HCT116 (cell line): ENCODE measurements around the gene LCP1. TPM values are rescaled to one million over a fixed set of nuclear protein-coding genes. Genes with fewer than 3 reads are reported as not detected.

Experiments
- ATAC-seq: fragments of 200-7000 bp; cut with Tn5 transposase; 2 replicates; pipeline ENCODE4 v1.9.1; 2020; ENCODE audit warnings: mild to moderate bottlenecking, moderate library complexity
- BruUV-seq: library from RNA; stranded (reverse); fragments of 400-500 nt; replicated peaks from 2 replicates; lab custom pipeline; 2021; lab: Mats Ljungman, UMichigan
- CTCF ChIA-PET: fragments of 300-600 bp; sonication (Branson Sonifier 250); formaldehyde crosslinking; loops from one replicate; lab custom pipeline; 2021; ENCODE audit warnings: antibody characterized with exemption; lab: Charles Lee
- POLR2A ChIA-PET: fragments of 300-600, 350-600 bp; sonication (Branson Sonifier 250); formaldehyde crosslinking; loops from one replicate; lab custom pipeline; 2021; ENCODE audit warnings: antibody characterized with exemption; lab: Charles Lee
- RAD21 ChIA-PET, 2 experiments: fragments of 300-600 bp; sonication (Branson Sonifier 250); formaldehyde crosslinking; loops; one replicate each; lab custom pipeline; 2023; ENCODE audit warnings: low total read pairs in 2 of 2; ENCODE audit not compliant: uncharacterized antibody in 2 of 2, unreplicated experiment in 2 of 2, low non-redundant PET in 1 of 2; lab: Charles Lee
- DNase-seq: peaks from one replicate; pipeline ENCODE4 v3.0.0-alpha.2; 2010; ENCODE audit warnings: low read depth, low spot score
- H2AFZ ChIP-seq: fragments of 200-600 bp; shearing (Covaris generic), sonication (generic); 2 replicates; pipeline ENCODE4 v1.6.1; 2017; ENCODE audit warnings: low read depth, mixed run types, mixed read lengths, antibody characterized with exemption, low read length; ENCODE audit not compliant: poor library complexity, severe bottlenecking
- H3K27ac ChIP-seq: 2 replicates; pipeline ENCODE4 v1.5.1; 2012; ENCODE audit warnings: low read depth, low read length
- H3K27me3 ChIP-seq: fragments of 200-600 bp; sonication (generic); 2 replicates; pipeline ENCODE4 v1.6.1; 2016; ENCODE audit warnings: mixed run types, low read length, mixed read lengths; ENCODE audit not compliant: insufficient read depth
- H3K36me3 ChIP-seq, 2 experiments: fragments of 200-500 bp in 1 of 2; fragments of 200-600 bp in 1 of 2; sonication (Bioruptor generic) in 1 of 2; sonication (generic) in 1 of 2; 2 replicates each; pipeline versions ENCODE4 v1.5.1 to v1.6.1; 2014 to 2016; ENCODE audit warnings: low read length in 2 of 2, inconsistent platforms in 1 of 2, mixed read lengths in 1 of 2, mixed run types in 1 of 2; ENCODE audit not compliant: insufficient read depth in 2 of 2, control insufficient read depth in 1 of 2
- H3K4me1 ChIP-seq, 2 experiments: fragments of 200-600 bp in 1 of 2; sonication (generic) in 1 of 2; 2 replicates each; pipeline versions ENCODE4 v1.5.1 to v1.6.1; 2012 to 2017; ENCODE audit warnings: low read length in 2 of 2, inconsistent platforms in 1 of 2, mild to moderate bottlenecking in 1 of 2, mixed read lengths in 1 of 2, mixed run types in 1 of 2, moderate library complexity in 1 of 2; ENCODE audit not compliant: insufficient read depth in 2 of 2, control insufficient read depth in 1 of 2
- H3K4me2 ChIP-seq: fragments of 200-600 bp; sonication (generic); 2 replicates; pipeline ENCODE4 v1.6.1; 2017; ENCODE audit warnings: mixed run types, low read length, mixed read lengths
- H3K4me3 ChIP-seq, 2 experiments: fragments of 200-600 bp in 1 of 2; sonication (generic) in 1 of 2; replicated peaks in 1 of 2; 2 replicates each; pipeline ENCODE4 v1.5.1; 2011 to 2016; ENCODE audit warnings: low read length in 2 of 2, control low read depth in 1 of 2, low read depth in 1 of 2, mild to moderate bottlenecking in 1 of 2, mixed read lengths in 1 of 2, mixed run types in 1 of 2
- H3K79me2 ChIP-seq: fragments of 200-600 bp; sonication (generic); 2 replicates; pipeline ENCODE4 v1.6.1; 2017; ENCODE audit warnings: mild to moderate bottlenecking, mixed run types, low read length, moderate library complexity, mixed read lengths; ENCODE audit not compliant: insufficient read depth
- H3K9ac ChIP-seq: fragments of 200-600 bp; sonication (generic); 2 replicates; pipeline ENCODE4 v1.6.1; 2016; ENCODE audit warnings: low read length, mixed read lengths
- H3K9me2 ChIP-seq: fragments of 200-600 bp; sonication (generic), shearing (Covaris generic); 2 replicates; pipeline ENCODE4 v1.6.1; 2017; ENCODE audit warnings: mixed run types, mild to moderate bottlenecking, moderate library complexity; ENCODE audit not compliant: insufficient read depth
- H3K9me3 ChIP-seq, 2 experiments: fragments of 200-500 bp in 1 of 2; fragments of 200-600 bp in 1 of 2; sonication (Bioruptor generic) in 1 of 2; sonication (generic) in 1 of 2; 2 replicates each; pipeline ENCODE4 v1.6.1; 2014 to 2017; ENCODE audit warnings: low read length in 2 of 2, mixed read lengths in 2 of 2, inconsistent platforms in 1 of 2, low read depth in 1 of 2, mild to moderate bottlenecking in 1 of 2, mixed run types in 1 of 2, moderate library complexity in 1 of 2; ENCODE audit not compliant: control insufficient read depth in 1 of 2, insufficient read depth in 1 of 2
- H4K20me1 ChIP-seq: fragments of 200-600 bp; sonication (generic), shearing (Covaris generic); 2 replicates; pipeline ENCODE4 v1.6.1; 2017; ENCODE audit warnings: mixed run types, mild to moderate bottlenecking, moderate library complexity; ENCODE audit not compliant: insufficient read depth
- CBX3 ChIP-seq: IDR thresholded peaks from 2 replicates; pipeline ENCODE4 v1.6.1; 2012; ENCODE audit warnings: low read depth
- CEBPB ChIP-seq: IDR thresholded peaks from 2 replicates; pipeline ENCODE4 v1.6.1; 2012; ENCODE audit warnings: low read depth
- CTCF ChIP-seq, 3 experiments: fragments of 200-600 bp in 1 of 3; sonication (generic) in 1 of 3; IDR thresholded peaks in 2 of 3; conservative IDR thresholded peaks in 1 of 3; 2 replicates each; pipeline ENCODE4 v1.5.1; 2012 to 2017; ENCODE audit warnings: low read depth in 2 of 3, low read length in 2 of 3, antibody characterized with exemption in 1 of 3, borderline replicate concordance in 1 of 3, control low read depth in 1 of 3, mild to moderate bottlenecking in 1 of 3, mixed read lengths in 1 of 3, mixed run types in 1 of 3, moderate library complexity in 1 of 3; ENCODE audit not compliant: insufficient read depth in 1 of 3
- FOSL1 ChIP-seq: IDR thresholded peaks from 2 replicates; pipeline ENCODE4 v1.6.1; 2012; ENCODE audit warnings: low read depth
- JUND ChIP-seq: IDR thresholded peaks from 2 replicates; pipeline ENCODE4 v1.6.1; 2012
- POLR2A ChIP-seq: IDR thresholded peaks from 2 replicates; pipeline ENCODE4 v1.7.0; 2011; ENCODE audit warnings: borderline replicate concordance; ENCODE audit not compliant: insufficient read depth, insufficient read length; ENCODE audit errors: extremely low read depth
- POLR2AphosphoS5 ChIP-seq: IDR thresholded peaks from 2 replicates; pipeline ENCODE4 v1.6.1; 2011; ENCODE audit warnings: mild to moderate bottlenecking, low read depth, low read length, moderate library complexity
- RAD21 ChIP-seq: IDR thresholded peaks from 2 replicates; pipeline ENCODE4 v1.6.1; 2012; ENCODE audit warnings: low read depth, mild to moderate bottlenecking
- SIN3A ChIP-seq: IDR thresholded peaks from 2 replicates; pipeline ENCODE4 v1.6.1; 2012; ENCODE audit warnings: low read depth
- SP1 ChIP-seq: IDR thresholded peaks from 2 replicates; pipeline ENCODE4 v1.6.1; 2012; ENCODE audit warnings: low read depth
- SRF ChIP-seq: IDR thresholded peaks from 2 replicates; pipeline ENCODE4 v1.6.1; 2012; ENCODE audit warnings: low read depth
- TCF7L2 ChIP-seq: IDR thresholded peaks from 2 replicates; pipeline ENCODE4 v1.7.0; 2011; ENCODE audit warnings: borderline replicate concordance, inconsistent platforms; ENCODE audit not compliant: insufficient read depth, insufficient read length; ENCODE audit errors: extremely low read depth
- YY1 ChIP-seq: IDR thresholded peaks from 2 replicates; pipeline ENCODE4 v1.6.1; 2011; ENCODE audit warnings: low read length, low read depth, moderate library complexity, mild to moderate bottlenecking; ENCODE audit not compliant: insufficient replicate concordance; ENCODE audit errors: extremely low read depth
- ZFX ChIP-seq: fragments of 450-650 bp; IDR thresholded peaks from 2 replicates; pipeline ENCODE4 v1.6.1; 2017
- ZNF274 ChIP-seq: fragments of 200-500 bp; sonication (Bioruptor generic); IDR thresholded peaks from 2 replicates; pipeline ENCODE4 v1.6.1; 2014; ENCODE audit warnings: mild to moderate bottlenecking, low read depth, low read length, inconsistent platforms
- intact Hi-C: fragments of 100-400 bp; cut with micrococcal nuclease; formaldehyde crosslinking; loops from 2 replicates; pipeline ENCODE4 v1.10.0; 2022
- total RNA-seq: library from RNA; stranded (reverse); gene quantifications from one replicate; pipeline ENCODE4 v1.2.1, GENCODE V29; 2021; ENCODE audit not compliant: unreplicated experiment
- TF ChIP-seq, protein P1 (sequence below): IDR thresholded peaks from 2 replicates; pipeline ENCODE4 v1.6.1; 2012; ENCODE audit warnings: low read depth
- TF ChIP-seq, protein P2 (sequence below): IDR thresholded peaks from 2 replicates; pipeline ENCODE4 v1.6.1; 2011; ENCODE audit warnings: mild to moderate bottlenecking, low read length, moderate library complexity; ENCODE audit not compliant: insufficient replicate concordance; ENCODE audit errors: extremely low read depth
- TF ChIP-seq, protein P3 (sequence below): IDR thresholded peaks from 2 replicates; pipeline ENCODE4 v1.6.1; 2012
- TF ChIP-seq, protein P4 (sequence below): IDR thresholded peaks from 2 replicates; pipeline ENCODE4 v1.6.1; 2012

The LCP1 gene
- total RNA-seq, 1 experiment from 2014 or later = 2.2 TPM

GRCh38 chr13:46197299-46198048 lies 15.5 kb upstream of the LCP1 start:
- intact Hi-C loops = no loop called here
- H2AFZ ChIP-seq = no peak overlapping the region
- ATAC-seq (no peak), DNase-seq (no peak)
- RAD21 ChIA-PET = no interaction called here
- H3K4me3 ChIP-seq = no peak overlapping the region
- no peaks in the 10 kb centered on the region for H3K4me1 ChIP-seq
- H3K27me3 ChIP-seq = no peaks in the 10 kb centered on the region
- TF ChIP-seq POLR2A = no peak
- TF ChIP-seq, protein P1, sequence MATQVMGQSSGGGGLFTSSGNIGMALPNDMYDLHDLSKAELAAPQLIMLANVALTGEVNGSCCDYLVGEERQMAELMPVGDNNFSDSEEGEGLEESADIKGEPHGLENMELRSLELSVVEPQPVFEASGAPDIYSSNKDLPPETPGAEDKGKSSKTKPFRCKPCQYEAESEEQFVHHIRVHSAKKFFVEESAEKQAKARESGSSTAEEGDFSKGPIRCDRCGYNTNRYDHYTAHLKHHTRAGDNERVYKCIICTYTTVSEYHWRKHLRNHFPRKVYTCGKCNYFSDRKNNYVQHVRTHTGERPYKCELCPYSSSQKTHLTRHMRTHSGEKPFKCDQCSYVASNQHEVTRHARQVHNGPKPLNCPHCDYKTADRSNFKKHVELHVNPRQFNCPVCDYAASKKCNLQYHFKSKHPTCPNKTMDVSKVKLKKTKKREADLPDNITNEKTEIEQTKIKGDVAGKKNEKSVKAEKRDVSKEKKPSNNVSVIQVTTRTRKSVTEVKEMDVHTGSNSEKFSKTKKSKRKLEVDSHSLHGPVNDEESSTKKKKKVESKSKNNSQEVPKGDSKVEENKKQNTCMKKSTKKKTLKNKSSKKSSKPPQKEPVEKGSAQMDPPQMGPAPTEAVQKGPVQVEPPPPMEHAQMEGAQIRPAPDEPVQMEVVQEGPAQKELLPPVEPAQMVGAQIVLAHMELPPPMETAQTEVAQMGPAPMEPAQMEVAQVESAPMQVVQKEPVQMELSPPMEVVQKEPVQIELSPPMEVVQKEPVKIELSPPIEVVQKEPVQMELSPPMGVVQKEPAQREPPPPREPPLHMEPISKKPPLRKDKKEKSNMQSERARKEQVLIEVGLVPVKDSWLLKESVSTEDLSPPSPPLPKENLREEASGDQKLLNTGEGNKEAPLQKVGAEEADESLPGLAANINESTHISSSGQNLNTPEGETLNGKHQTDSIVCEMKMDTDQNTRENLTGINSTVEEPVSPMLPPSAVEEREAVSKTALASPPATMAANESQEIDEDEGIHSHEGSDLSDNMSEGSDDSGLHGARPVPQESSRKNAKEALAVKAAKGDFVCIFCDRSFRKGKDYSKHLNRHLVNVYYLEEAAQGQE = no peak
- TF ChIP-seq POLR2AphosphoS5 = no peak
- no peak for TF ChIP-seq RAD21
- no peak for TF ChIP-seq SP1
- no peak for TF ChIP-seq SRF
- TF ChIP-seq FOSL1 = no peak
- no peak for TF ChIP-seq ZFX
- TF ChIP-seq ZNF274 = no peak
- TF ChIP-seq, protein P2, sequence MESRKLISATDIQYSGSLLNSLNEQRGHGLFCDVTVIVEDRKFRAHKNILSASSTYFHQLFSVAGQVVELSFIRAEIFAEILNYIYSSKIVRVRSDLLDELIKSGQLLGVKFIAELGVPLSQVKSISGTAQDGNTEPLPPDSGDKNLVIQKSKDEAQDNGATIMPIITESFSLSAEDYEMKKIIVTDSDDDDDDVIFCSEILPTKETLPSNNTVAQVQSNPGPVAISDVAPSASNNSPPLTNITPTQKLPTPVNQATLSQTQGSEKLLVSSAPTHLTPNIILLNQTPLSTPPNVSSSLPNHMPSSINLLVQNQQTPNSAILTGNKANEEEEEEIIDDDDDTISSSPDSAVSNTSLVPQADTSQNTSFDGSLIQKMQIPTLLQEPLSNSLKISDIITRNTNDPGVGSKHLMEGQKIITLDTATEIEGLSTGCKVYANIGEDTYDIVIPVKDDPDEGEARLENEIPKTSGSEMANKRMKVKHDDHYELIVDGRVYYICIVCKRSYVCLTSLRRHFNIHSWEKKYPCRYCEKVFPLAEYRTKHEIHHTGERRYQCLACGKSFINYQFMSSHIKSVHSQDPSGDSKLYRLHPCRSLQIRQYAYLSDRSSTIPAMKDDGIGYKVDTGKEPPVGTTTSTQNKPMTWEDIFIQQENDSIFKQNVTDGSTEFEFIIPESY = no peak
- no peak for TF ChIP-seq CTCF (IDR thresholded peaks at IDR 0.05 in 2 of 3, conservative IDR thresholded peaks at IDR 0.05 in 1 of 3; ENCODE audit: borderline replicate concordance in 1 of 3, insufficient read depth in 1 of 3, low read depth in 2 of 3, low read length in 2 of 3)
- no peak for TF ChIP-seq SIN3A
- TF ChIP-seq YY1 = no peak
- no peak for TF ChIP-seq JUND
- TF ChIP-seq TCF7L2 = no peak
- TF ChIP-seq, protein P3, sequence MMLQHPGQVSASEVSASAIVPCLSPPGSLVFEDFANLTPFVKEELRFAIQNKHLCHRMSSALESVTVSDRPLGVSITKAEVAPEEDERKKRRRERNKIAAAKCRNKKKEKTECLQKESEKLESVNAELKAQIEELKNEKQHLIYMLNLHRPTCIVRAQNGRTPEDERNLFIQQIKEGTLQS = no peak
- TF ChIP-seq, protein P4, sequence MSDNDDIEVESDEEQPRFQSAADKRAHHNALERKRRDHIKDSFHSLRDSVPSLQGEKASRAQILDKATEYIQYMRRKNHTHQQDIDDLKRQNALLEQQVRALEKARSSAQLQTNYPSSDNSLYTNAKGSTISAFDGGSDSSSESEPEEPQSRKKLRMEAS = no peak
- TF ChIP-seq CBX3 = no peak
- TF ChIP-seq CEBPB = no peak
- no peak overlapping the region for H3K9ac ChIP-seq
- H3K9me3 ChIP-seq = no peaks in the 10 kb centered on the region
- no peak overlapping the region for H3K27ac ChIP-seq
- no peaks in the 10 kb centered on the region for H3K79me2 ChIP-seq
- CTCF ChIA-PET = no interaction called here
- H3K36me3 ChIP-seq = no peaks in the 10 kb centered on the region
- POLR2A ChIA-PET = no interaction called here
- no TSS peak for BruUV-seq
- H3K9me2 ChIP-seq = 0 out of 2 replicates have a peak, but pooled peaks cover 4% of the 10 kb centered on the region
- no peaks in the 10 kb centered on the region for H4K20me1 ChIP-seq
- H3K4me2 ChIP-seq = no peak overlapping the region
